Measurements from ENCODE around the gene MAP7D1.

Gene MAP7D1

DNA sequence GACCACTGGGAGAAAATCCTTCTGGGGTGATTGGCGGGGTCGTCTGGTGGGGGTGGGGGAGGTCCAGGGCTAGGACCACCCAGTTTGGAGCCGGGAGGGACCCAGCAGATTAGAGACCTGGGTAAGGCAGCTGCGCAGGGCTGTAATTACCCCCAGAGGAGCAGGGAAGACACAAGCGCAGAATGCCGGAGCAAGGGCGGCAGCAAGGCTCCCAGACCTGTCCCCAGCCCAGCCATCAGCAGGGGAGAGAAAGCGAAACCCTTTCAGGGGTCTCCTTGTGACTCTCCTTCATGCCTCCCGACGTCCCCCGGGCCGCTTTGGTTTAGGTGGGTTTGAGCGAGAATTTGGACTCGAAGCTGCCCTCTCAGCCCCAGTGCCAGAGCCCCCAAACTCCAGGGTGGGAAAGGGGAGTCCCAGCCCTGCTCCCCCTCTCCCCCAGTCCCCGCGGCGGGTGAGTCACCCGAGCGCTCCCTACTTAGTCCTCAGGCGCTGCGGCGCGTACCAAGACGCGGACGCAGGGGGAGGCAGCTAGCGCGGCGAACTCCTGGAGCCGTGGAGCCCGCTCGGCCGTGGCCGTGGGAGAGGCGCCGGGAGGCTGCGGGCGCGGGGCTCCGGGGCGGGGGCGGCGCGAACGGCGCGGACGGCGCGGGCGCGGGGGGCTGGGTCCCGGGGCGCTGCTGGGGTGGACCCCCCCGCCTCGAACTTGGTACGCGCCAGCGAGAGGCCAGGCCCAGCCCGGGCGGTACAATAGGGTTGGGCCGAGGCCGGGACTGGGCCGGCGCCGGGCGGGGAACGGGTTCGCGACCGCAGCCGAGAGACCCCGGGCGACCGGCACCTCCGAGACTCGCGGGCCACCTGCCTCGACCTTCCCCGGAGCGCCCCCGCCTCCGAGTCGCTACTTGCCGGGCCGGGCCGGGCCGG, at the start of gene MAP7D1:
MAP7D1 (plus strand) TSS at position 753 of the 921 bp plus-strand sequence. CDS start 258 bp downstream, outside the sequence.
- peak; percentile 87 for DNase-seq

DNA sequence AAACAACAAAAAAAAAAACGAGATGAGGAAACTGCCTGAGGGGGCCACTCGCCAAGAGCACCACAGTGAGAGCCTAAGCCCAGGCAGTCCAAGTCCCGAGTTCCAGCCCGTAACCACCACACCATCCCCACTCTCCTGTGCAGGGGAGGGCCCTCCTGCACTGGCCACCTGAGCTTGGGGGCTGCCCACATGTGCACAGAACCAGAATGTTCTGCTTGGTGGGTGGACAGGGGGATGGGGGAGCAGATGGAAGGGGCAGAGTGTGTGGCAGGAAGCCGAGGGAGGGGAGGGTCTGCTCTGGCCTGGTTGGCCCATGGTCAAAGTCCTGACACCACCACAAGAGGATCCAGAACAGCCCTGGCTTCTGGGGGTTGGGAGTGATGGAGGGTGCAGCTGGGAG, 49.7 kb upstream of the MAP7D1 start:
- no peak for DNase-seq

- DNase-seq = no peak
Measured at GRCh38 chr1:36107394-36107793, 48.6 kb upstream of the MAP7D1 start.

DNA sequence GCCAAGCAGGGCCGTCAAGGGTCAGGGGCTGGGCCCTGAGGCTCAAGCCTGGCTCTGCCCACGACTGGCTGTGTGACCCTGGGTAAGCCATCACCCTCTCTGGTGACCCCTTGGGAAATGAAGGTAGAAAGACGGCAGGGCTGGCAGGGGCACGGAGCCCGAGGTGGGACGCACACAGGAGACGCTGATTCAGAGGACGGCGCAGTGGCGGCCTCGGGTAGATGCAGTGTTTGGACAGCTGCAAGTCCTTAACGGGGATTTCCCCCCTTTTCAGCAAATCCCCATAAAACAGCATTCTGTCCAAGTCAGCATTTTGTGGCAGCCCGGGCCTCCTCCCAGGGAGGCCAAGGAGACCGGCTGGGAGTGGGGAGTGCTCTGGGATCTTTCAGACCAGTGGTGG, 47.6 kb upstream of the MAP7D1 start:
- DNase-seq = no peak

GRCh38 chr1:36109041-36109679, 46.8 kb upstream of the MAP7D1 start:
- peak; percentile 49 for DNase-seq

GRCh38 chr1:36111151-36111550, 44.8 kb upstream of the MAP7D1 start:
- no peak for DNase-seq

- DNase-seq = no peak
Measured at GRCh38 chr1:36112823-36113222, 43.1 kb upstream of the MAP7D1 start.

DNA sequence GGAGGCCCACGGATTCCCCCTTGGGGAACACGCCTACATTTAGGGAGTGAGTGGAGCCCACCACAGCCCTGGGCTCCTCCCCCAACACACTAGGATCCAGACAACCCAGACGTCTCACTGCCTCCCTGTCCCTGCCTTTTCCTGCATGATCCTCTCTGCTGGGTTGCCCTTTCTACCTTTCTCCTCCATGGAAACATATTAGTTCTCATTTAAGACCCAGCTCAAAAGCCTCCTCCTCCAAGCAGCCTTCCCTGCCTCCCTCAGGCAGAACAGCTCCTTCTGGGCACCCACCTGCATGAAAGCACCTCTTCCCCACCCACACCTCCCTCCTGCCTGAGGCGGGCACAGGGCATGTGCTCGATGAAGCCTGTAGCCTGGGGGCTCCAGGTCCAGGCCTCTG, 41.6 kb upstream of the MAP7D1 start:
- DNase-seq = no peak

GRCh38 chr1:36115200-36115669, 40.7 kb upstream of the MAP7D1 start:
- no peak for DNase-seq

DNA sequence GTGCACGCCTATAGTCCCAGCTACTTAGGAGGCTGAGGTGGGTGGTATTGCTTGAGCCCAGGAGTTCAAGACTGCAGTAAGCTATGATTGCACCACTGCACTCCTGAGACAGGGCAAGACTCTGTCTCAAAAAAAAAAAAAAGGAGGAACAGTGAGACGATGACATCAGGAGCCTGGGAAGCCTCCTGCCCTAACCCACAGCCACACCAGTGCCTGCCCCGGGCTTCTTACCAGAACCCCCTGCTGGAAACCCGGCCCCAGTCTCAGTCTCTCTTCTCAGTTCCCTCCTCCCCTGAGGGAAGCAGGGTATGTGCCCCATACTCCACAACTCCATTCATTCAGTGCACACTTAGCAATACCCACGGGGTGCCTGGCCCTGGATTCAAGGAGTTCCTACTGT, 40.0 kb upstream of the MAP7D1 start:
- no peak for DNase-seq

DNA sequence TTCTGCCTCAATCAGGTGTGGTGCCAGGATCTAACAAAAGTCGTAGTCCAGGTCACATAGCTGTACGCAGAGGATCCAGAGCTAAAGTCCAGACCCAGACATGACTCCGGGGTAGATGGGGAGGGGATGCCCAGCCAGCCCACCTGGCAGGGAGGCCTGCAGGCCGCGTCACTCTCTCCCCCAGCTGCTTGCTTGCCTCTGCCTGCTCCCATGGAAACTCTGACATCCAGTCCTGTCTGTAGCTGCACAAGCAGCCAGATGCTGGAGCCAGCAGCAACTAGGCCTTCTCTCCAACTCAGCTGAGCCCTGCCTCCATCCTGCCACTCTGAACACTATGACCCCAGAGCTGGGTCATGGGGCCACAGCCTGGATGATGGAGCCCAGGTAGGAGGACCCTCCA, 39.1 kb upstream of the MAP7D1 start:
- DNase-seq = no peak

- DNase-seq = no peak
Measured at GRCh38 chr1:36118447-36119204, 37.3 kb upstream of the MAP7D1 start.

- DNase-seq = no peak
Measured at GRCh38 chr1:36119456-36119855, 36.5 kb upstream of the MAP7D1 start.

GRCh38 chr1:36122062-36123030, 33.6 kb upstream of the MAP7D1 start:
- DNase-seq = no peak

GRCh38 chr1:36123356-36123755, 32.6 kb upstream of the MAP7D1 start:
- DNase-seq = peak; percentile 35

DNA sequence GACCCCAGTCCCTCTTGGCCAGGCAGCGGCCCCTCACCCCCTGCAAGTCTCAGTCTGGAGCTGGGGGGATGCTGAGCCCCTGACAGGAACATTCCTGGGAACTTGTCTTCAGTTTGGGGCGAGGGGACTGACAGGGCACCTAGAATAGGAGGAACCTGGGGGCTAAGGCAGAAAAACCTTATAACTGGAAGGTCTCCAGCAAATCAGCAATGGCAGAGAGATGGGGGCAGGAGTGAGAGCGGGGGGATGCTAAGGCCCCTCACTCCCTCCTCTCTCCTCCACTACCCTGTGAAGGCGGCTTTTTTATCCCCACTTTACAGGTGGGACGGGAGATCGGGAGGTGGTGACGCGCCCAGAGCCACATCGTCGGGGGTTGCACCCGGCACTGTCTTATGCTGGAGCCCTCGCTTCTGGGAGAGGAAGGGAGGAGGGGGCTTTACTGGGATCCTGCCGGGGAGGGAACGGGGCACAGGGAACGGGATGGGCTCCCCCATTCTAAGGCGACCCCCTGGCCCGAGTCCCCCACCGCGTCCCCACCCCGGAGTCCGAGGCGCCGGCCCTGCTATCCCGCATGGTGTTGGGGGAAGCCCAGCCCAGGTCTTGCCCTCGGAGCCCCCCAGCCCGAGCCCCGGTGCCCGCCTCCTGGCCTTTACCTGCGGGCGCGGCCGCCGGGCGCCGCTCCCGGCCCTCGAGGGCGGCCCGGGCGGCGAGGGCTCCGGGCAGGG, 31.4 kb upstream of the MAP7D1 start:
- no peak for DNase-seq

- DNase-seq = no peak
Measured at GRCh38 chr1:36125129-36125991, 30.6 kb upstream of the MAP7D1 start, which contains the start of gene COL8A2. TSS of gene COL8A2 (minus strand) at chr1:36125222. CDS start at chr1:36100242, 24,980 bp downstream.

GRCh38 chr1:36126005-36126716, 29.8 kb upstream of the MAP7D1 start:
- DNase-seq = no peak

GRCh38 chr1:36126797-36127500, 29.0 kb upstream of the MAP7D1 start:
- no peak for DNase-seq

Data from CD4-positive, alpha-beta T cell treated with Interleukin-17A for 1 hour (primary cell).